ENCODE results near the gene COL9A2. TPM values are rescaled to one million over a fixed set of nuclear protein-coding genes. Genes with fewer than 3 reads are reported as not detected.

COL9A2 gene
- total RNA-seq, 3 donors from 2014 or later, result 3.4 to 11.2 (median 4.8) TPM

GRCh38 chr1:40270152-40270834, 46.8 kb downstream of the COL9A2 start:
- H3K9me3 ChIP-seq, result no peaks in the 10 kb centered on the region
- intact Hi-C loops (cut with DNase I, micrococcal nuclease), result no loop called here
- peaks cover 9% of the 10 kb centered on the region for H3K36me3 ChIP-seq (ENCODE audit: low read depth)
- TF ChIP-seq, protein P1, sequence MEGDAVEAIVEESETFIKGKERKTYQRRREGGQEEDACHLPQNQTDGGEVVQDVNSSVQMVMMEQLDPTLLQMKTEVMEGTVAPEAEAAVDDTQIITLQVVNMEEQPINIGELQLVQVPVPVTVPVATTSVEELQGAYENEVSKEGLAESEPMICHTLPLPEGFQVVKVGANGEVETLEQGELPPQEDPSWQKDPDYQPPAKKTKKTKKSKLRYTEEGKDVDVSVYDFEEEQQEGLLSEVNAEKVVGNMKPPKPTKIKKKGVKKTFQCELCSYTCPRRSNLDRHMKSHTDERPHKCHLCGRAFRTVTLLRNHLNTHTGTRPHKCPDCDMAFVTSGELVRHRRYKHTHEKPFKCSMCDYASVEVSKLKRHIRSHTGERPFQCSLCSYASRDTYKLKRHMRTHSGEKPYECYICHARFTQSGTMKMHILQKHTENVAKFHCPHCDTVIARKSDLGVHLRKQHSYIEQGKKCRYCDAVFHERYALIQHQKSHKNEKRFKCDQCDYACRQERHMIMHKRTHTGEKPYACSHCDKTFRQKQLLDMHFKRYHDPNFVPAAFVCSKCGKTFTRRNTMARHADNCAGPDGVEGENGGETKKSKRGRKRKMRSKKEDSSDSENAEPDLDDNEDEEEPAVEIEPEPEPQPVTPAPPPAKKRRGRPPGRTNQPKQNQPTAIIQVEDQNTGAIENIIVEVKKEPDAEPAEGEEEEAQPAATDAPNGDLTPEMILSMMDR (IDR thresholded peaks at IDR 0.05), result no peak
- no peaks in the 10 kb centered on the region for H3K4me1 ChIP-seq (ENCODE audit: low read depth)
- ATAC-seq (no peak), DNase-seq (no peak)
- H3K4me3 ChIP-seq, result no peak overlapping the region

- H3K36me3 ChIP-seq (ENCODE audit: low read depth), result peaks cover 9% of the 10 kb centered on the region
- ATAC-seq (no peak), DNase-seq (no peak)
- intact Hi-C loops (cut with DNase I, micrococcal nuclease), result no loop called here
- H3K9me3 ChIP-seq, result no peaks in the 10 kb centered on the region
- TF ChIP-seq, protein P1 (IDR thresholded peaks at IDR 0.05), result no peak
- no peak overlapping the region for H3K4me3 ChIP-seq
- H3K4me1 ChIP-seq (ENCODE audit: low read depth), result no peaks in the 10 kb centered on the region
Observed at GRCh38 chr1:40268211-40268610, 48.9 kb downstream of the COL9A2 start.

DNA sequence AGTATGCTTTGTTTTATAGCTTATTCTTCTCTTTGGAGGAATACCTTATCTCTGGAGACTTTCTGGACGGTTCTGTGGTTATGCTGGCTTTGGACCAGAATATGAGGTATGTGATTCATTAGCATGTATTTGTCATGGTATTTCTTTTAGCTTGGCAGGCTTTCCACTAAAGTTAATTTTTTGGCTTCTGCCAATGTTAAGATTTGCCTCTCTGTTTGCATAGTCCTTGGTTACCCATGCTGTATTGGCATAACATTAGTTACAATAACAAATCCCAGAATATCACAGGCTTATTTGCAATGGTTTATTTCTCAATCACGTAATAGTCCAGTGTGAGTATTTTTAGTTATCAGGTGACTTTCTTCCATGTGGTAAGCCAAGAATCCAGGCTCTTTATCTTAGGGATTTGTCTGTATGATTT, 49.3 kb downstream of the COL9A2 start:
- ATAC-seq (peak; percentile 28), DNase-seq (no peak)
- TF ChIP-seq, protein P1 (IDR thresholded peaks at IDR 0.05), result no peak
- Histone ChIP-seq H3K4me3 (no peak overlapping the region), H3K4me1 (ENCODE audit: low read depth) (no peaks in the 10 kb centered on the region), H3K9me3 (no peaks in the 10 kb centered on the region), H3K36me3 (ENCODE audit: low read depth) (peaks cover 9% of the 10 kb centered on the region)
- intact Hi-C loops (cut with DNase I, micrococcal nuclease), result no loop called here

GRCh38 chr1:40266786-40267535, 50.1 kb downstream of the COL9A2 start:
- ATAC-seq, result no peak
- DNase-seq, result no peak
- peaks cover 9% of the 10 kb centered on the region for H3K36me3 ChIP-seq (ENCODE audit: low read depth)
- intact Hi-C loops (cut with DNase I, micrococcal nuclease), result no loop called here
- TF ChIP-seq, protein P1 (IDR thresholded peaks at IDR 0.05), result no peak
- H3K4me3 ChIP-seq, result no peak overlapping the region
- H3K4me1 ChIP-seq (ENCODE audit: low read depth), result no peaks in the 10 kb centered on the region
- H3K9me3 ChIP-seq, result no peaks in the 10 kb centered on the region

DNA sequence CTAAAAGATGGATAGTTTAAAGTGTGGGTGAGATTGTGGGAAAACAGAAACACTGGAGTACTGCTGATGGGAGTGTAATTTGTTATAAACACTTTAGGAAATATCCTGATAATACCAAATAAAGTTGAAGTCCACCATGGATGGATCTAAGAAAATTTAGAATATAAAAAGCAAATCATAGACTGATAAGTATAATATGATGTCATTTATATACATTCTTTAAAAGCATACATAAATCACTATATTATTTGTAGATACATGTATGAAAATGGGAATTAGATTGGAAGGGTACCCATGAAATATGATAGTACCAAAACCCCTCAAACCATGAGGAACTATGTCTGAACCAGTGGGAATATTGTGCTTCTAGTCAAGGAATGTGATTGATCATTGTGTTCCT, 51.2 kb downstream of the COL9A2 start:
- no peaks in the 10 kb centered on the region for H3K9me3 ChIP-seq
- ATAC-seq (no peak), DNase-seq (no peak)
- H3K4me3 ChIP-seq, result no peak overlapping the region
- no peaks in the 10 kb centered on the region for H3K4me1 ChIP-seq (ENCODE audit: low read depth)
- intact Hi-C loops (cut with DNase I, micrococcal nuclease), result no loop called here
- peaks cover 9% of the 10 kb centered on the region for H3K36me3 ChIP-seq (ENCODE audit: low read depth)
- TF ChIP-seq, protein P1 (IDR thresholded peaks at IDR 0.05), result no peak
